ENCODE measurements around the gene TKT. TPM values are rescaled to one million over a fixed set of nuclear protein-coding genes. Genes with fewer than 3 reads are reported as not detected.

Gene TKT
- total RNA-seq, 1 donor from 2014 or later, result 564 TPM

GRCh38 chr3:53198256-53198977, 57.4 kb downstream of the TKT start:
- Mint-ChIP-seq H3K4me3 (no peak overlapping the region), H3K9me3 (no peaks in the 10 kb centered on the region), H3K27ac (ENCODE audit: unreplicated experiment) (peak overlapping the region; percentile 81), H3K4me1 (no peaks in the 10 kb centered on the region), H3K27me3 (ENCODE audit: low read depth) (peaks cover 2% of the 10 kb centered on the region), H3K36me3 (ENCODE audit: low read depth) (no peaks in the 10 kb centered on the region)
- no peak for TF ChIP-seq CTCF (conservative IDR thresholded peaks at IDR 0.05)
- no peak for DNase-seq (ENCODE audit: low read depth, low spot score)

- H3K36me3 Mint-ChIP-seq (ENCODE audit: low read depth), result no peaks in the 10 kb centered on the region
- H3K4me3 Mint-ChIP-seq, result no peak overlapping the region
- H3K9me3 Mint-ChIP-seq, result no peaks in the 10 kb centered on the region
- H3K27me3 Mint-ChIP-seq (ENCODE audit: low read depth), result peaks cover 2% of the 10 kb centered on the region
- no peak for DNase-seq (ENCODE audit: low read depth, low spot score)
- H3K27ac Mint-ChIP-seq (ENCODE audit: unreplicated experiment), result no peak overlapping the region
- no peak for TF ChIP-seq CTCF (conservative IDR thresholded peaks at IDR 0.05)
- no peaks in the 10 kb centered on the region for H3K4me1 Mint-ChIP-seq
Observed at GRCh38 chr3:53196575-53197407, 59.0 kb downstream of the TKT start.

GRCh38 chr3:53195602-53196574, 59.9 kb downstream of the TKT start:
- no peak overlapping the region for H3K27ac Mint-ChIP-seq (ENCODE audit: unreplicated experiment)
- TF ChIP-seq CTCF (conservative IDR thresholded peaks at IDR 0.05), result peak; percentile 98
- H3K4me3 Mint-ChIP-seq, result no peak overlapping the region
- no peaks in the 10 kb centered on the region for H3K4me1 Mint-ChIP-seq
- peaks cover 2% of the 10 kb centered on the region for H3K27me3 Mint-ChIP-seq (ENCODE audit: low read depth)
- H3K9me3 Mint-ChIP-seq, result no peaks in the 10 kb centered on the region
- DNase-seq (ENCODE audit: low read depth, low spot score), result peak; percentile 75
- no peaks in the 10 kb centered on the region for H3K36me3 Mint-ChIP-seq (ENCODE audit: low read depth)

GRCh38 chr3:53195066-53195450, 60.8 kb downstream of the TKT start:
- TF ChIP-seq CTCF (conservative IDR thresholded peaks at IDR 0.05), result no peak
- no peaks in the 10 kb centered on the region for H3K4me1 Mint-ChIP-seq
- H3K4me3 Mint-ChIP-seq, result no peak overlapping the region
- H3K36me3 Mint-ChIP-seq (ENCODE audit: low read depth), result no peaks in the 10 kb centered on the region
- no peak overlapping the region for H3K27ac Mint-ChIP-seq (ENCODE audit: unreplicated experiment)
- H3K9me3 Mint-ChIP-seq, result no peaks in the 10 kb centered on the region
- DNase-seq (ENCODE audit: low read depth, low spot score), result no peak
- H3K27me3 Mint-ChIP-seq (ENCODE audit: low read depth), result peaks cover 2% of the 10 kb centered on the region

Data from neural crest cell (in vitro differentiated cells).